Endothelial cell (in vitro differentiated cells): ENCODE data around the gene ADCY5. TPM values are rescaled to one million over a fixed set of nuclear protein-coding genes. Genes with fewer than 3 reads are reported as not detected.

ENCODE experiments used
- DNase-seq: peaks from one replicate; pipeline ENCODE4 v3.0.0; 2021; ENCODE audit warnings: low spot score
- H3K27ac Mint-ChIP-seq: one replicate; pipeline ENCODE4 v1.8.0; 2021; ENCODE audit warnings: mixed read lengths, inconsistent platforms; ENCODE audit not compliant: unreplicated experiment
- H3K27me3 Mint-ChIP-seq: one replicate; pipeline ENCODE4 v1.8.0; 2021; ENCODE audit warnings: mild to moderate bottlenecking, moderate library complexity, mixed read lengths, inconsistent platforms; ENCODE audit not compliant: unreplicated experiment
- H3K36me3 Mint-ChIP-seq: one replicate; pipeline ENCODE4 v1.8.0; 2021; ENCODE audit warnings: mild to moderate bottlenecking, low read depth, mixed read lengths, inconsistent platforms; ENCODE audit not compliant: unreplicated experiment
- H3K4me1 Mint-ChIP-seq: one replicate; pipeline ENCODE4 v1.8.0; 2021; ENCODE audit warnings: mild to moderate bottlenecking, mixed read lengths, inconsistent platforms; ENCODE audit not compliant: unreplicated experiment
- H3K4me3 Mint-ChIP-seq: one replicate; pipeline ENCODE4 v1.8.0; 2021; ENCODE audit warnings: mild to moderate bottlenecking, mixed read lengths, inconsistent platforms; ENCODE audit not compliant: unreplicated experiment
- H3K9me3 Mint-ChIP-seq: one replicate; pipeline ENCODE4 v1.8.0; 2021; ENCODE audit warnings: mixed read lengths, inconsistent platforms; ENCODE audit not compliant: unreplicated experiment
- total RNA-seq: library from RNA; stranded (reverse); fragmentation: NEBNext Ultra II Directional; extraction: Animal tissue kit (Norgen Biotek cat#: 25700); gene quantifications from one replicate; pipeline ENCODE4 v1.2.1, GENCODE V29; 2021; ENCODE audit not compliant: unreplicated experiment
- TF ChIP-seq, protein P1 (sequence below): fragments of 200-600 bp; sonication (generic); IDR thresholded peaks from one replicate; pipeline ENCODE4 v1.5.0; 2021; ENCODE audit warnings: antibody characterized with exemption; ENCODE audit not compliant: unreplicated experiment

Gene ADCY5
- total RNA-seq, 1 donor from 2014 or later = 1.0 TPM

DNA sequence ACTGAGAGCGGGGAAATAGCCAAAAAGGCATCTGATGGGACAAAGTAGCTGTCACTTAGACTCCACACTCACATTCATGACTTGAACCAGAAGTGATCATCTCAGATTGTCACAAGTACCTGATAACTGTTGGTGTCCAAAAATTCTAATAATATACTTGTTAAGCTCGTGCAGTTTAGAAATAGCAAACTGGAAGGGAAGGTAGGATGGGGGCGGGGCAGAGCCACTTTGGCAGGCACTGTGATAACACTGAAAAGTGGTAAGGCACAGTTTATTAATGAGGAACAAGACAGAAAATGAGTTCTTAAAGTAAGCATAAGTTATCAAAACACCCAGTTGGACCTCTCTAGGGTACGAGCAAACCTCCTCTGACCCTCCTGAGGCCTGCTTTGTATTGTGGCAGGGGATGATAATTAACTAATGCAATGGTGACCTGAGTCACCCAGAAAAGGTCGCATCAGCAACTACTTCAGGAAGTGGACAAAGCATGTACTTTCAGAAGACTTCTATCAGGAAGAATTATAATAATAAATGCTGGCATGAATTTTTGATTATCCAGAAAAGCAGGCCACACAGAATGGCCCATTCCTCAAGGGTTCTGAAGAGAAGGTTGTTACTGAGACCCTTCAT, 54.4 kb downstream of the ADCY5 start:
- no peaks in the 10 kb centered on the region for H3K36me3 Mint-ChIP-seq
- no peak overlapping the region for H3K27ac Mint-ChIP-seq
- no peak overlapping the region for H3K4me3 Mint-ChIP-seq
- H3K9me3 Mint-ChIP-seq = no peaks in the 10 kb centered on the region
- TF ChIP-seq, protein P1, sequence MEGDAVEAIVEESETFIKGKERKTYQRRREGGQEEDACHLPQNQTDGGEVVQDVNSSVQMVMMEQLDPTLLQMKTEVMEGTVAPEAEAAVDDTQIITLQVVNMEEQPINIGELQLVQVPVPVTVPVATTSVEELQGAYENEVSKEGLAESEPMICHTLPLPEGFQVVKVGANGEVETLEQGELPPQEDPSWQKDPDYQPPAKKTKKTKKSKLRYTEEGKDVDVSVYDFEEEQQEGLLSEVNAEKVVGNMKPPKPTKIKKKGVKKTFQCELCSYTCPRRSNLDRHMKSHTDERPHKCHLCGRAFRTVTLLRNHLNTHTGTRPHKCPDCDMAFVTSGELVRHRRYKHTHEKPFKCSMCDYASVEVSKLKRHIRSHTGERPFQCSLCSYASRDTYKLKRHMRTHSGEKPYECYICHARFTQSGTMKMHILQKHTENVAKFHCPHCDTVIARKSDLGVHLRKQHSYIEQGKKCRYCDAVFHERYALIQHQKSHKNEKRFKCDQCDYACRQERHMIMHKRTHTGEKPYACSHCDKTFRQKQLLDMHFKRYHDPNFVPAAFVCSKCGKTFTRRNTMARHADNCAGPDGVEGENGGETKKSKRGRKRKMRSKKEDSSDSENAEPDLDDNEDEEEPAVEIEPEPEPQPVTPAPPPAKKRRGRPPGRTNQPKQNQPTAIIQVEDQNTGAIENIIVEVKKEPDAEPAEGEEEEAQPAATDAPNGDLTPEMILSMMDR = no peak
- no peak for DNase-seq
- H3K4me1 Mint-ChIP-seq = peaks cover 2% of the 10 kb centered on the region
- H3K27me3 Mint-ChIP-seq = peaks cover 3% of the 10 kb centered on the region

DNA sequence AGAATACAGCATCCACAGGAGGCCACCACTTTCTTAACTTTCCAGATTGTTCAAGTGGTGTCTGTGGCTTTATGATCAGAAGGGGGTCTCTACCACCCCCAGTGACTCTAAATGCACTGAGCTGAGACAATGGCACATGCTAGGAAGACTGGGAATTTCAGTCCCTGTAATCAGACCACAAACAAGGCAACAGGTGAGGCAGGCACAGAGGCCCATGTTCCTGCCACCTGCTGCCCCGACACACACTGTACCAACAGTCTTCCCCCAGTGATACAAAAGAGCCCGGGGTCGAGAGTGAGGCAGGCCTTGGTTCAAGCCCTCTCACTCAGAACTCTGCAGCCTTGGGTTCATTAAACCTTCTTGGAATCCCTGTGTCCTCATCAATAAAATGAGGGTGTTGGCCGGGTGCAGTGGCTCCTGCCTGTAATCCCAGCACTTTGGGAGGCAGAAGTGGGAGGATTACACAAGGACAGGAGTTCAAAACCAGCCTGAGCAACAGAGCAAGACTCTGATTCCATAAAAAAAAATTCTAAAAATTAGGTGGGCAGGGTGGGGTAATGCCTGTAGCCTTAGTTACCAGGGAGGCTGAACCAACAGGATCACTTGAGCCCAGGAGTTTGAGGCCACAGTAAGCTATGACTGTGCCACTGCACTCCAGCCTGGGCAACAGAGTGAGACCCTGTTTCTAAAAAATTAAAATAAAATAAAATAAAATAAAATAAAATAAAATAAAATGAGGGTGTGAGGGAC, 55.8 kb downstream of the ADCY5 start:
- peaks cover 7% of the 10 kb centered on the region for H3K27me3 Mint-ChIP-seq
- H3K4me3 Mint-ChIP-seq = no peak overlapping the region
- TF ChIP-seq, protein P1 = no peak
- H3K27ac Mint-ChIP-seq = no peak overlapping the region
- peaks cover 12% of the 10 kb centered on the region for H3K4me1 Mint-ChIP-seq
- no peak for DNase-seq
- H3K9me3 Mint-ChIP-seq = no peaks in the 10 kb centered on the region
- no peaks in the 10 kb centered on the region for H3K36me3 Mint-ChIP-seq

DNA sequence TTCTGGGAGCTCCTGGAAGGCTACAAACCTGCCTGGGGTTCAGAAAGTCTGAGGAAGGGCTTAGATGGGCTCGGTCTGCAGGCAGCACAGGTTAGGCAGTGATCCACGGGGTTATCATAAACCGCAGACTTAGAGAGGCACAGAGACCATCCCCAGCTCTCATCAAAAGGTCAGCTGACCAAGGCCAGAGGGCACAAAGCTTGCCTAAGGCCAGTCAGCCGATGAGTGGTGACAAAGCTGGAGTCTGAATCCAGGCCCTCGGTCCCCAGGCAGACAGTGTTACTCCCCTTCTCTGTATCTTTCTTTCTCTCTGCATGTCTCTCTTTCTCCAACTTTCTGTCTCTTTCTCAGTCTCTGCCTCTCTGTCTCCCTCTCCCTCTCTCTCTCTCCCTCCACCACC, 56.5 kb downstream of the ADCY5 start:
- Mint-ChIP-seq H3K4me1 (peaks cover 15% of the 10 kb centered on the region), H3K36me3 (no peaks in the 10 kb centered on the region), H3K27me3 (peaks cover 9% of the 10 kb centered on the region), H3K4me3 (no peak overlapping the region), H3K27ac (no peak overlapping the region), H3K9me3 (no peaks in the 10 kb centered on the region)
- TF ChIP-seq, protein P1 = no peak
- DNase-seq = no peak

DNA sequence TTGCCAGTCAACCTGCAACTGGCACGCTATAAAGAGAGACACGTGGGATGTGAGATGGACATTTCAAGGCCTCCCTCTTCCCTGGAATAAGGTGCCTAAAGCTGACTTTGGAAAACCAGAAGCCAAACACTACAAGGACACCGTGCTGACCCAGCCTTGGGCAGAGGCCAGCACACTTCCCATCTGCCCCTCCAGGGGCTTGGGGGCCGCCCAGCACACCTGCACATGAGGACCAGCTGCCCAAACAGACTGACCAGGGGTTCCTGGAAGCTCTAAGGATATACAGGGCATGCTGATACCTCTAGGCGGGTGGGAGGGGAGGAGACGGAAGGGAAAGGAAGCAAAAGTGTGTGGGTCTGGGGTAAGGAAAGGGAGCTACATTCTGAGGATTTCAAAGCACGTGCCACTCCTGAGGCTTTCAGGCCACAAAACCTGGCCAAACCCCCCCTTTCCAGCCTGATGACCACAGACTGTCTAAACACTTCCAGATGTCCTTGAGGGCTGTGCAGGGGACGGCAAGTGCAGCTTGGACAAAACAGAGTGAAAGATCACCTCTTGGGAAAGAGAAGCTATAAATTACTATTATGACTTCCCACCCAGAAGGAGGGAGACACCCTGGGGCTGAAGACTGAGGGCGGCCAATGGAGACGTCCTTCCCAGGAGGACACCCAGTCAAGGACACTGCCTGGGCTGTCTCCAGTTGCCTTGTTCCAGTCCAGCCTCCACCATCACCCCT, 57.9 kb downstream of the ADCY5 start:
- peaks cover 9% of the 10 kb centered on the region for H3K27me3 Mint-ChIP-seq
- no peak overlapping the region for H3K4me3 Mint-ChIP-seq
- no peak overlapping the region for H3K27ac Mint-ChIP-seq
- H3K9me3 Mint-ChIP-seq = no peaks in the 10 kb centered on the region
- H3K36me3 Mint-ChIP-seq = no peaks in the 10 kb centered on the region
- H3K4me1 Mint-ChIP-seq = peaks cover 28% of the 10 kb centered on the region
- TF ChIP-seq, protein P1 = no peak
- DNase-seq = no peak

DNA sequence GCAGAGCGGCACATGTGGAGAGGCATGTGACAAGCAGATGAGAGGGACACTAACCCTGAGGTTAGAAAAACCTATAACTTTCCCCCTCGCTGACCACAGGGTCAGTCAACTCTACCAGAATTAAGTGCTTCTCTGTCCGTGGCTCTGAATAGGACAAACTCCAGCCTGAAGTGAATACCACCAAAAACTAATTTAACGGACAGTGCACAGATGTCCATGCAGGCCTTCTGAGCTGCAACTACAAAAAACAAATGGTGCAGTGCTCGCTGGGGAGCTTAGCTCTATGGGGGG, 59.3 kb downstream of the ADCY5 start:
- TF ChIP-seq, protein P1 = no peak
- Mint-ChIP-seq H3K27ac (no peak overlapping the region), H3K4me3 (no peak overlapping the region), H3K36me3 (no peaks in the 10 kb centered on the region), H3K27me3 (peaks cover 11% of the 10 kb centered on the region), H3K9me3 (no peaks in the 10 kb centered on the region), H3K4me1 (peaks cover 31% of the 10 kb centered on the region)
- no peak for DNase-seq
